ENCODE data around the gene ASCC3.

The ASCC3 gene

GRCh38 chr6:100704961-100705360, 176.2 kb downstream of the ASCC3 start:
- Mint-ChIP-seq H3K4me1 (no peaks in the 10 kb centered on the region), H3K9me3 (peaks cover 6% of the 10 kb centered on the region), H3K27ac (no peak overlapping the region), H3K4me3 (no peak overlapping the region), H3K36me3 (ENCODE audit: low read depth) (peaks cover 15% of the 10 kb centered on the region), H3K27me3 (ENCODE audit: low read depth) (no peaks in the 10 kb centered on the region)
- TF ChIP-seq CTCF (IDR thresholded peaks at IDR 0.05; ENCODE audit: unreplicated experiment in 3 of 3), result no peak

DNA sequence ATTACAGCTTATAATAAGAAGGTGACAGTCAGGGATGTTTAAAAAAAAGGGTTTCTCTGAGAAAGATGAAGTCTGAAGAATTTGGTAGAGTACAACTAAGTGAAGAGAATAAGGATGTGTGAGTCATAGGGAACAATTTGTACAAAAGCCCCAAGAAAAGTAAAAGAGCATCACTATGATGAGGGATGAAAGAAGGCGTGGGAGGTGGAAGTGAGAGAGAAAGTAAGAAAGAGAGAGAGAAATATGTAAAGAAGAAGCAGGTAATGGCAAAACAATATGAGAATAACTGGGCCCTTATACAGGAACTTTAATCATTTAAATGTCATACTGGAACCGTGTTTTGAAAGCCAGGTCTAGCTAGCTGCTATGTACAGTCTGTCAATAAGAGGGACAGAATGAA, 179.4 kb downstream of the ASCC3 start:
- no peaks in the 10 kb centered on the region for H3K4me1 Mint-ChIP-seq
- H3K4me3 Mint-ChIP-seq, result no peak overlapping the region
- peaks cover 26% of the 10 kb centered on the region for H3K36me3 Mint-ChIP-seq (ENCODE audit: low read depth)
- no peak overlapping the region for H3K27ac Mint-ChIP-seq
- no peaks in the 10 kb centered on the region for H3K27me3 Mint-ChIP-seq (ENCODE audit: low read depth)
- H3K9me3 Mint-ChIP-seq, result peaks cover 14% of the 10 kb centered on the region
- TF ChIP-seq CTCF (IDR thresholded peaks at IDR 0.05; ENCODE audit: unreplicated experiment in 3 of 3), result no peak

DNA sequence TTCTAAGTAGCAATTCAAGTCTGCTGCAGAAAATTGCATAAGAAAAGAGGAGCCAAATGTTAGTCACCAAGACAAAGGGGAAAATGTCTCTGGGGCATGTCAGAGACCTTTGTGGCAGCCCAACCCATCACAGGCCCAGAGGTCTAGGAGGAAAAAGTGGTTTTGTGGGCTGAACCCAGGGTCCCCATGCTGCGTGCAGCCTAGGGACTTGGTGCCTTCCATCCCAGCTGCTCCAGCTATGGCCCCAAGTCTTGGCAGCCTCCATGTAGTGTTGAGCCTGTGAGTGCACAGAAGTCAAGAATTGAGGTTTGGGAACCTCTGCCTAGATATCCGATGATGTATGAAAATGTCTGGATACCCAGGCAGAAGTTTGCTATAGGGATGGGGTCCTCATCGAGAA, 181.1 kb downstream of the ASCC3 start:
- no peaks in the 10 kb centered on the region for H3K27me3 Mint-ChIP-seq (ENCODE audit: low read depth)
- no peaks in the 10 kb centered on the region for H3K4me1 Mint-ChIP-seq
- no peak overlapping the region for H3K27ac Mint-ChIP-seq
- H3K9me3 Mint-ChIP-seq, result peaks cover 14% of the 10 kb centered on the region
- peaks cover 26% of the 10 kb centered on the region for H3K36me3 Mint-ChIP-seq (ENCODE audit: low read depth)
- no peak for TF ChIP-seq CTCF (IDR thresholded peaks at IDR 0.05; ENCODE audit: unreplicated experiment in 3 of 3)
- no peak overlapping the region for H3K4me3 Mint-ChIP-seq

GRCh38 chr6:100695445-100695844, 185.7 kb downstream of the ASCC3 start:
- Mint-ChIP-seq H3K4me3 (no peak overlapping the region), H3K36me3 (ENCODE audit: low read depth) (peaks cover 11% of the 10 kb centered on the region), H3K27ac (no peak overlapping the region), H3K9me3 (peaks cover 7% of the 10 kb centered on the region), H3K27me3 (ENCODE audit: low read depth) (no peaks in the 10 kb centered on the region), H3K4me1 (no peaks in the 10 kb centered on the region)
- TF ChIP-seq CTCF (IDR thresholded peaks at IDR 0.05; ENCODE audit: unreplicated experiment in 3 of 3), result no peak

- Mint-ChIP-seq H3K4me3 (no peak overlapping the region), H3K27ac (no peak overlapping the region), H3K36me3 (ENCODE audit: low read depth) (no peaks in the 10 kb centered on the region), H3K27me3 (ENCODE audit: low read depth) (no peaks in the 10 kb centered on the region), H3K4me1 (no peaks in the 10 kb centered on the region), H3K9me3 (no peaks in the 10 kb centered on the region)
- no peak for TF ChIP-seq CTCF (IDR thresholded peaks at IDR 0.05; ENCODE audit: unreplicated experiment in 3 of 3)
These were observed 187.7 kb downstream of the ASCC3 start for GRCh38 chr6:100693249-100693927.

DNA sequence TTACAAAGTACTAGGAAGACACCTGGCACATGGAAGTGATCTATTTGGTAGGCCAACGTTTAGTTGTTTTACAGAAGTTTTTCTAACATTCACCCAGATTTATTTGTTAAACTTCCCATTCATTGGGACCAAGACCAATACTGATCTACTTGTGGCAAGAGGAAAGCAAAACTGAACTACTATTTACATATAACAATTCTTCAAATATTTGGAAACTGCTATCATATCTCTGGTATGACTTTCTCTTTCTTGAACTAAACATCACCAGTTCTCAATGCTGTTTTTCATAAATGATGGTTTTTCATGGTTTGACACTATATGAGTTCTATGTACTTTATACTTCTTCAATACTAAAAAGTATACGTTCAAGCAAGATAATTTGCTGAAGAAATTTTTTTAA, 189.2 kb downstream of the ASCC3 start:
- Mint-ChIP-seq H3K36me3 (ENCODE audit: low read depth) (no peaks in the 10 kb centered on the region), H3K4me1 (no peaks in the 10 kb centered on the region), H3K4me3 (no peak overlapping the region), H3K27me3 (ENCODE audit: low read depth) (no peaks in the 10 kb centered on the region), H3K9me3 (no peaks in the 10 kb centered on the region), H3K27ac (no peak overlapping the region)
- TF ChIP-seq CTCF (IDR thresholded peaks at IDR 0.05; ENCODE audit: unreplicated experiment in 3 of 3), result no peak
